ENCODE measurements around the gene TAS1R2. TPM values are rescaled to one million over a fixed set of nuclear protein-coding genes. Genes with fewer than 3 reads are reported as not detected.
"Not testable (repeated sequence)": the region's sequence is repeated elsewhere in the genome, so short reads cannot be mapped to it uniquely, and the experiment has no call there.

Gene TAS1R2
- total RNA-seq, 2 experiments from 2014 or later: not detected

DNA sequence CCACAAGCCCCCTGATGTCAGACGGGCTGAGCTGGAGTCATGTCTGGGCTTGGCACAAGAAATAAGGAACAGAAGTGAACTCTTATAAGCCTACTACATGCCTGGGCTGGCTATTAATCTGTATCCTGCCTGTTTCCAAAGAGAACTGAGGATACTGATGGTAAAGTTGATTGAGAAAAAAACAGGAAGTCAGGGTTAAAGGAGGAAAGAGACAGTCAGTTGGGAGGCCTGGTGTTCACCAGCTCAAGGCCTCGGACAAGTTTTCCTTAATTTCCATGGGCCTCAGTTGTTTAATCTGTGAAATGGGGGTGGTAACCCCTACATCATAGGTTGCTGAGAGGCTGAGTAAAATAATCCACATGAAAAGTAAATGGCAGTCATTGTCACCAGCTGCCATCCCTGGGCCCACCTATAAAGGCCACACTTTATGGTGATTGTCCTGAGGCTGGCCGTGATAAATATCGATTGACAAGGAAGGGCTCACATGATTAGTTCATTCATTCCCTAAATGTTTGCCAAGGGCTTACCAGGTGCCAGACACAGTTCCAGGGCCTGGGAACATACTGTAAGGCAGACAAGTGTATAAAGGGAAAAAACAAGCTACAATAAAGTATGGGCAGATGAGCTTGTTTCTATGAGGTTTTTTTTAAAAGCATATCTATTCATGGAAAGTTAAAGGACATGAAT, 40.0 kb upstream of the TAS1R2 start:
- CTCF ChIA-PET: interaction anchor here (1.1 to 1.8 kb wide), 3 partner anchors 12 to 204 kb away, joined by 3 to 5 read pairs (median 3); no protein-coding TSS in a partner anchor
- Mint-ChIP-seq H3K27me3 (no peaks in the 10 kb centered on the region), H3K4me1 (peaks cover 20% of the 10 kb centered on the region), H3K27ac (no peak overlapping the region), H3K9me3 (ENCODE audit: low read depth) (no peaks in the 10 kb centered on the region), H3K4me3 (no peak overlapping the region), H3K36me3 (ENCODE audit: low read depth) (no peaks in the 10 kb centered on the region)
- ATAC-seq (no peak), DNase-seq (no peak)
- POLR2A ChIA-PET: no interaction called here
- intact Hi-C loops (cut with DNase I, micrococcal nuclease): loop anchor here (5.0 to 10.0 kb wide), 5 partner anchors 173 to 985 kb away; partner anchors contain the start of genes HTR6 (in 1 of the 2) and OTUD3 (in 1 of the 2)

DNA sequence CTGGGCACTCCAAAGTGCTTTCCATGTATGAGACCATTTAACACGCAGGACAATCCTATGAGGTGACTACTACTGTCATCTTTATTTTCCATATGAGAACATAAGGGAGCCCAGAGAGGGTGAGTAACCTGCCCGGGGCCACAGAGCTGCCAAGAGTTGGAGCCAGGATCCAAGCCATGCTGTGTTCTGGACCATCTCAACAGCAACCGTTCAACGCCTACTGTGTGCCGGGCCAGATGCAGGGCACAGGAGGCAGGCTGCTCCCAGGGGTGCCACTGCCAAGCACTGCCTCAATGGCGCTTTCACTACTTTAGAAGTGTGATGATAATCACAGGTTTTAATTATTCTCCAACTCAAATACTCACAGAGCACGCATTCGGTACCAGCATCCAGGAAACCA, 39.1 kb upstream of the TAS1R2 start:
- no peak for DNase-seq
- intact Hi-C loops (cut with DNase I, micrococcal nuclease): no loop called here
- Mint-ChIP-seq H3K4me1 (peaks cover 19% of the 10 kb centered on the region), H3K9me3 (ENCODE audit: low read depth) (no peaks in the 10 kb centered on the region), H3K4me3 (no peak overlapping the region), H3K27ac (no peak overlapping the region), H3K36me3 (ENCODE audit: low read depth) (no peaks in the 10 kb centered on the region), H3K27me3 (no peaks in the 10 kb centered on the region)
- CTCF ChIA-PET: interaction anchor here (1.3 kb wide), 1 partner anchor 205 kb away, joined by 3 read pairs; no protein-coding TSS in a partner anchor
- no peak for ATAC-seq
- POLR2A ChIA-PET: no interaction called here

DNA sequence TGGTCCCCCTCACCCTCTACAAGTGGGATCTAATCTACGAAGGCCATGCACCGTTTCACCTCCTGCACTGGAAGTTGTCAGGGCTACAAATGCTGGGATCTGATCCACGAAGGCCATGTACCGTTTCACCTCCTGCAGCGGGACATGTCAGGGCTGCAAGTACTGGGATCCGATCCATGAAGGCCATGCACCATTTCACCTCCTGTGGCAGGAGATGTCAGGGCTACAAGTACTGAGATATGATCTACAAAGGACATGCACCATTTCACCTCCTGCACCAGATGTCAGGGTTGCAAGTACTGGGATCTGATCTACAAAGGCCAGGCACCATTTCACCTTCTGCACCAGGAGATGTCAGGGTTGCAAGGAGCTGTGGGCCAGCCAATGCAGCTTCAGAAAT, 35.9 kb upstream of the TAS1R2 start:
- peaks cover 3% of the 10 kb centered on the region for H3K4me1 Mint-ChIP-seq
- no peak overlapping the region for H3K4me3 Mint-ChIP-seq

DNA sequence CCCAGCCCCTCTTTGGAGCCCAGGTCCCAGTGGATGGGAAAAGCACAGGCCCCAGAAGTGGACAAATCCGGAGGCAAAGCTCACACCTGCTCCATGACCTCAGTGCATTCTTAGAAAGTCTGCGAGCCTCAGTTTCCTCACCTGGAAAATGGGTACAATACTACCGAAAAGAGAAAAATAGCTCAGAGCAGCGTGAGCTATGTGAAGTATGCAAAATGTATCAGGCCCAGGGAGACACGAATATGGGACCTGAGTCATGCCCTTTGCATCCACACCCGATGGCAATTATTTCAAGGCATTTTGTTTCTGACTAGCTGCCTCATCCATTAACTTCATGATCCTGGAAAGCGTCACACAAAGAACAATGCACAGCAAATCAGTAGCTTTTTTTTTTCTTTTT, 33.7 kb upstream of the TAS1R2 start:
- DNase-seq (no peak), ATAC-seq (no peak)
- ChIA-PET CTCF (interaction anchor here (0.8 to 1.8 kb wide), 4 partner anchors 8 to 197 kb away, joined by 3 to 9 read pairs (median 4); no protein-coding TSS in a partner anchor), POLR2A (interaction anchor here (0.5 kb wide), 1 partner anchor 118 kb away, joined by 3 read pairs; no protein-coding TSS in a partner anchor)
- no peaks in the 10 kb centered on the region for H3K4me1 Mint-ChIP-seq
- H3K9me3 Mint-ChIP-seq (ENCODE audit: low read depth): no peaks in the 10 kb centered on the region
- intact Hi-C loops (cut with DNase I, micrococcal nuclease): no loop called here
- no peak overlapping the region for H3K27ac Mint-ChIP-seq
- H3K27me3 Mint-ChIP-seq: no peaks in the 10 kb centered on the region
- no peaks in the 10 kb centered on the region for H3K36me3 Mint-ChIP-seq (ENCODE audit: low read depth)
- H3K4me3 Mint-ChIP-seq: no peak overlapping the region

More for the DNA sequence above, 35.9 kb upstream of the TAS1R2 start:
- ChIA-PET POLR2A (no interaction called here), CTCF (no interaction called here)
- Mint-ChIP-seq H3K27me3 (no peaks in the 10 kb centered on the region), H3K9me3 (ENCODE audit: low read depth) (no peaks in the 10 kb centered on the region), H3K27ac (no peak overlapping the region), H3K36me3 (ENCODE audit: low read depth) (no peaks in the 10 kb centered on the region)
- DNase-seq (no peak), ATAC-seq (no peak)
- intact Hi-C loops (cut with DNase I, micrococcal nuclease): no loop called here

DNA sequence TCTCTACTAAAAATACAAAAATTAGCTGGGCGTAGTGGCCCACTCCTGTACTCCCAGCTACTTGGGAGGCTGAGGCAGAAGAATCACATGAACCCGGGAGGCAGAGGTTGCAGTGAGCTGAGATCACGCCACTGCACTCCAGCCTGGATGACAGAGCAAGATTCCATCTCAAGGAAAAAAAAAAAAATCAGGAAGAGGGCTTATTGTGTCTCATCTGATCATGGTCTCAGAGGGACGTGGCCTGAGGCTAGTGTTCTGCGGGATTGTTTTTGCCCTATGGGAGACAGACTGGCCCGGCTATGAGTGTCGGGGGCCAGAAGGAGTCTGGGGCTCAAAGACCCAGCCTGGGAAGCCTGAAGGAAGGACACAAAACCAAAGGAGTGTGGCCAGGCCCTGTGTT, 32.4 kb upstream of the TAS1R2 start:
- H3K4me1 Mint-ChIP-seq; H3K27ac Mint-ChIP-seq; H3K9me3 Mint-ChIP-seq (ENCODE audit: low read depth); H3K27me3 Mint-ChIP-seq; H3K36me3 Mint-ChIP-seq (ENCODE audit: low read depth); CTCF ChIA-PET; DNase-seq; ATAC-seq; POLR2A ChIA-PET; intact Hi-C loops (cut with DNase I, micrococcal nuclease); H3K4me3 Mint-ChIP-seq: not testable (repeated sequence)

DNA sequence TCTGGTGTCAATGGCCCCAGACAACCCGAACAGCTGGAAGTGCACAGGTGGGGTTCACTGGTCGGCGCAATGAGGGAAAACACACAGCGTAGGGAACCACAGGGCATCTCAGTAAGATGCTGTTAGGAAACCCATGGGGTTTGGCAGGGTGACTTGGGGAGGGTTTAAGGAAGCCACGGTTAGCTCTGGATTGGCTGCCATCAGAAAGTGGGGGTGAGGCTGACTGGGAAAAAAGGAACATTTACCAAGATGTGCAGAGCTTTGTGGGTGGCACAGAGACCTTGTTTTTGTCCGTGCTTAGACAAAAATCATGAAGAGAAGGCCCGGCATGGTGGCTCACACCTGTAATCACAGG, 31.9 kb upstream of the TAS1R2 start:
- intact Hi-C loops (cut with DNase I, micrococcal nuclease): no loop called here
- H3K4me3 Mint-ChIP-seq: no peak overlapping the region
- H3K36me3 Mint-ChIP-seq (ENCODE audit: low read depth): no peaks in the 10 kb centered on the region
- DNase-seq (no peak), ATAC-seq (no peak)
- H3K4me1 Mint-ChIP-seq: no peaks in the 10 kb centered on the region
- ChIA-PET POLR2A (no interaction called here), CTCF (no interaction called here)
- no peak overlapping the region for H3K27ac Mint-ChIP-seq
- H3K9me3 Mint-ChIP-seq (ENCODE audit: low read depth): no peaks in the 10 kb centered on the region
- H3K27me3 Mint-ChIP-seq: no peaks in the 10 kb centered on the region

DNA sequence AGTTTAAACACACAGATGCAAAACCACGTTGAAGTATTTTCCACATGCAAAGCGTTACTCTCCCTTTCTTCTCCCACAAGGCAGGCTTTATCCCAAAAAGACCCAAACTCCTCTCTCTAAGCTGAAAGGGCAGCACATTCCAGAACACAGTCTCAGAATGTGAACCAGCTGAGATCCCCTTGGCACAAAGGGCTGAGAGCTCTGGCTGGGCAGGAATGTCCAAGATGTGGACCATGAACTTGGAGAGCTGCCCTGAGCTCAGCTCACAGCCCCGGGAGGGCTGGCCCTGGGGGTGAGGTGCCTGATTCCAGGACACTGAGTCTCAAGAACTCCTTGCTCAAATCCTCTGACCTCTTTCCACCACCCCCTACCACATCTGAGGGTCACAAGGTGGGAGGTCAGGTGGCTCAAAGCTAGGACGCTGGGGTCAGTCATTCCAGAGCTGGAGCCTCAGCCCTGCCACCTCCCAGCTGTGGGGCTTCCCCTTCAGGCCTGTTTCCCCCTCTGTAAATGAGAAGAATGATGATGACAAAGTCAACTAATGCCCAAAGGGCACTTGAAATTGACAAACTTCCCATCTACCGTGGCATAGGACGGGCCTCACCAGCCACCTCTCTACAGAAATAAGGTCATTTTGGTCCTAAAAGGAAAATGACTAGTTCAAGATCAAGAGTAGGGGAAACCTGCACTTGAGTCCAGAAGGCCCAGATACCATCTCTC, 31.4 kb upstream of the TAS1R2 start:
- no peak for ATAC-seq
- no peak overlapping the region for H3K4me3 Mint-ChIP-seq
- intact Hi-C loops (cut with DNase I, micrococcal nuclease): no loop called here
- no peaks in the 10 kb centered on the region for H3K4me1 Mint-ChIP-seq
- no peaks in the 10 kb centered on the region for H3K36me3 Mint-ChIP-seq (ENCODE audit: low read depth)
- CTCF ChIA-PET: no interaction called here
- DNase-seq: no peak
- H3K27me3 Mint-ChIP-seq: no peaks in the 10 kb centered on the region
- H3K9me3 Mint-ChIP-seq (ENCODE audit: low read depth): no peaks in the 10 kb centered on the region
- POLR2A ChIA-PET: no interaction called here
- no peak overlapping the region for H3K27ac Mint-ChIP-seq

DNA sequence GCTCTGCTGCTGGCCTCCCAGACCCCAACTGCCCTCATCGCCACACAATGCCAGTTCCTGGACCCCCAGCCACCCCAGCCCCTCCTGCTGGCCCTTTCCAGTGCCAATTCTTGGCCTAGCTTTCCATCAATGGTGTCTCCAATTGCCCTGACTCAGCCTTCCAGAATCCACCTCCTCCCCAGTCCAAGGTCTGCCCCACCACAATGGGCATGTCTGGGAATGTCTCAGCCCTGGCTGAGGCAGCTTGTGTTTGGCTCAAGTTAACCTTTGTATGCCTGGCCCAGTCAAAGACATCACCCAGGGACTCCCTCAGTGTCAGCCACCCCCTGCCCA, 26.5 kb upstream of the TAS1R2 start:
- H3K36me3 Mint-ChIP-seq (ENCODE audit: low read depth): no peaks in the 10 kb centered on the region
- POLR2A ChIA-PET: no interaction called here
- CTCF ChIA-PET: interaction anchor here (1.3 kb wide), 1 partner anchor 134 kb away, joined by 3 read pairs; no protein-coding TSS in a partner anchor
- no peaks in the 10 kb centered on the region for H3K9me3 Mint-ChIP-seq (ENCODE audit: low read depth)
- no peak overlapping the region for H3K27ac Mint-ChIP-seq
- intact Hi-C loops (cut with DNase I, micrococcal nuclease): no loop called here
- H3K4me3 Mint-ChIP-seq: no peak overlapping the region
- ATAC-seq: no peak
- H3K4me1 Mint-ChIP-seq: no peaks in the 10 kb centered on the region
- DNase-seq: no peak
- H3K27me3 Mint-ChIP-seq: no peaks in the 10 kb centered on the region

DNA sequence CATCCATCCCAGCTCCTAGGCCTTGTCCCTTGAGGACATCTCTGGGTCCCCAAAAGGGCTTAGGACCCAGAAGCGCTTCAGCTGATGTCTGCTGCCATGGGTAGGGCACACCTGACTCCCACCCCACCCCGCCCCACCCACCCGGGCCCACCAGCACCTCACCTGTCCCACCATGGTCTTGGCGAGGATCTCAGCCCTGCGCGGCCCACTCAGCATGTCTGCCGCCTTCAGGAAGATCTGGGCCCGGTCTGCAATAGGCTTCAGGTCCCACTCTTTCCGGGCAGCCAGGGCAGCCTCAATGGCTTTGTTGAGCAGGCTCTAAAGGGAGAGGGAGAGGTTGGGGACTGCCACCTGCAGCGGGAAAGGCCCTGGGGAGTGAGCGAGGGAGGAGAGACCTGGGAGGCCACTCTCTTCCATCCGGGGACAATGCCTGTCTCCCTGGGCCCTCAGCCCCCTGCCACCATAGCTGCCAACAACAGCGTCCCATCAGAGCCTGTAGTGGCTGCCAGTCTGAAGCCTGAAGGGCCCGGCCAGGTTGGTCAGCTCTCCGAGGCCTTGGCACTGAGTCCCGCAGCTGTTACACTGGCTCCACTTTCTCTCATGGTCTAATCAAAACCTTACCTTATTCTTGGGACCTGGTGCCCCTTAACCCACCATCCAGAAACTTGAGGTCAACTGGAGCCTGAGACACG, 26.0 kb upstream of the TAS1R2 start:
- Mint-ChIP-seq H3K27me3 (no peaks in the 10 kb centered on the region), H3K4me3 (no peak overlapping the region), H3K36me3 (ENCODE audit: low read depth) (no peaks in the 10 kb centered on the region), H3K9me3 (ENCODE audit: low read depth) (no peaks in the 10 kb centered on the region), H3K27ac (no peak overlapping the region), H3K4me1 (no peaks in the 10 kb centered on the region)
- POLR2A ChIA-PET: no interaction called here
- DNase-seq: no peak
- CTCF ChIA-PET: interaction anchor here (0.7 to 2.4 kb wide), 10 partner anchors 8 to 288 kb away, joined by 3 to 16 read pairs (median 4); no protein-coding TSS in a partner anchor
- no peak for ATAC-seq
- intact Hi-C loops (cut with DNase I, micrococcal nuclease): no loop called here

DNA sequence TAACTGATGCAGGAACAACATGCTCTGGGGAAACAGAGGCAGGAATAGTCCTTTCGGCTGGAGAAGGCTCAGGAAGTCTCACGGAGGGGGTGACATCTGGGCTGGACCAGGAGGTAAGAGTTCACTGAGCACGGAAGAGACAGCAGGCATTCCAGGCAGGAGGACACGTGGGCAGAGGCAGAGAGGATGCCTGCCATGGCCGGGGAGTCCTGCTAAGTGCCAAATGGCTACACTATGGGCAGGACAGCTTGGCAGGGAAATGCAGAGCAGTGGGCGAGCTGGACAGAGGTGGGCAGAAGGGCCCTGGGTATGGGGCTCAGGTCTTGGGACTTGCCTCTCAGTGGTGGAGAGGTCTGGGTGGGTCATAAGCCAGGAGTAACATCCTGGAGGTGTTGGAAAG, 25.3 kb upstream of the TAS1R2 start:
- intact Hi-C loops (cut with DNase I, micrococcal nuclease): loop anchor here (1.0 kb wide), 3 partner anchors 88 to 357 kb away; no protein-coding TSS in a partner anchor
- CTCF ChIA-PET: interaction anchor here (0.6 to 2.4 kb wide), 25 partner anchors 9 to 334 kb away, joined by 3 to 16 read pairs (median 4); no protein-coding TSS in a partner anchor
- Mint-ChIP-seq H3K9me3 (ENCODE audit: low read depth) (no peaks in the 10 kb centered on the region), H3K4me3 (no peak overlapping the region), H3K27me3 (no peaks in the 10 kb centered on the region), H3K27ac (no peak overlapping the region), H3K36me3 (ENCODE audit: low read depth) (no peaks in the 10 kb centered on the region), H3K4me1 (no peaks in the 10 kb centered on the region)
- POLR2A ChIA-PET: interaction anchor here (0.6 to 0.8 kb wide), 2 partner anchors 190 to 366 kb away, joined by 3 to 12 read pairs; no protein-coding TSS in a partner anchor
- DNase-seq (no peak), ATAC-seq (no peak)

DNA sequence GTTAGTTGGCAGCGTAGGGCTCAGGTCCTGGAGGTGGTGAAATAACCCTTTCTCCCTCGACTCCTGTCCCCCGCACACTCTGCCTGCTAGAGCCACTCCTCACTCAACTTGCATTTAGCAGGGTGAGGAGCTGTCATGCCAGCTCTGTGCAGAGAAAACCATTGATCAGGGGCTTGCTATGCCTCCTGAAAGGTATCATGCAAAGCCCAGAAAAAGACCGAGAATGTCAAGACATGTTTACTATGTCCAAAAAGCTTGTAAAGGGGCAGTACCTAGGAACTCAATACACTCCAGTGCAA, 24.9 kb upstream of the TAS1R2 start:
- Mint-ChIP-seq H3K36me3 (ENCODE audit: low read depth) (no peaks in the 10 kb centered on the region), H3K27me3 (no peaks in the 10 kb centered on the region), H3K27ac (no peak overlapping the region), H3K4me1 (no peaks in the 10 kb centered on the region), H3K9me3 (ENCODE audit: low read depth) (no peaks in the 10 kb centered on the region), H3K4me3 (no peak overlapping the region)
- DNase-seq: no peak
- ATAC-seq: no peak
- ChIA-PET CTCF (interaction anchor here (0.6 to 2.4 kb wide), 33 partner anchors 9 to 357 kb away, joined by 3 to 16 read pairs (median 4); no protein-coding TSS in a partner anchor), POLR2A (interaction anchor here (0.6 to 0.8 kb wide), 2 partner anchors 190 to 366 kb away, joined by 3 to 12 read pairs; no protein-coding TSS in a partner anchor)
- intact Hi-C loops (cut with DNase I, micrococcal nuclease): loop anchor here (1.0 kb wide), 3 partner anchors 88 to 357 kb away; no protein-coding TSS in a partner anchor

Data from activated CD4-positive, alpha-beta T cell treated with anti-CD3 and anti-CD28 coated beads for 36 hours (primary cell).